ENCODE measurements around the gene ETHE1. TPM values are rescaled to one million over a fixed set of nuclear protein-coding genes. Genes with fewer than 3 reads are reported as not detected.

The ETHE1 gene
- total RNA-seq (61.3 TPM), polyA plus RNA-seq (ENCODE audit: insufficient read depth, low read depth, low replicate concordance) (81.8 TPM)
- long read RNA-seq, donor 1, transcript ETHE1-201 (7 exons, 963 nt), result major isoform, 6 of 20 reads
- long read RNA-seq, donor 1, partial matches to known transcripts, result 7 of 20 reads
- long read RNA-seq, donor 1, other reads (novel, unspliced or antisense), result 0 of 20 reads
- long read RNA-seq, donor 2, transcript ETHE1-201 (7 exons, 963 nt), result major isoform, 13 of 21 reads
- long read RNA-seq, donor 2, partial matches to known transcripts, result 5 of 21 reads
- long read RNA-seq, donor 2, other reads (novel, unspliced or antisense), result 0 of 21 reads
- long read RNA-seq, donor 3, transcript ETHE1-201 (7 exons, 963 nt), result major isoform, 12 of 26 reads
- long read RNA-seq, donor 3, partial matches to known transcripts, result 9 of 26 reads
- long read RNA-seq, donor 3, other reads (novel, unspliced or antisense), result 0 of 26 reads
- long read RNA-seq, donor 4, transcript ETHE1-201 (7 exons, 963 nt), result major isoform, 7 of 7 reads
- long read RNA-seq, donor 4, partial matches to known transcripts, result 0 of 7 reads
- long read RNA-seq, donor 4, other reads (novel, unspliced or antisense), result 0 of 7 reads
- long read RNA-seq, donor 5, result 0 reads
- long read RNA-seq, donor 6, transcript ETHE1-201 (7 exons, 963 nt), result major isoform, 19 of 40 reads
- long read RNA-seq, donor 6, partial matches to known transcripts, result 18 of 40 reads
- long read RNA-seq, donor 6, other reads (novel, unspliced or antisense), result 0 of 40 reads
- long read RNA-seq, donor 7, transcript ETHE1-201 (7 exons, 963 nt), result major isoform, 30 of 37 reads
- long read RNA-seq, donor 7, partial matches to known transcripts, result 3 of 37 reads
- long read RNA-seq, donor 7, other reads (novel, unspliced or antisense), result 3 of 37 reads
- long read RNA-seq, donor 8, transcript ETHE1-201 (7 exons, 963 nt), result major isoform, 16 of 19 reads
- long read RNA-seq, donor 8, partial matches to known transcripts, result 0 of 19 reads
- long read RNA-seq, donor 8, other reads (novel, unspliced or antisense), result 0 of 19 reads
- long read RNA-seq, donor 9, transcript ETHE1-201 (7 exons, 963 nt), result major isoform, 7 of 13 reads
- long read RNA-seq, donor 9, partial matches to known transcripts, result 5 of 13 reads
- long read RNA-seq, donor 9, other reads (novel, unspliced or antisense), result 0 of 13 reads
- long read RNA-seq, donor 10, transcript ETHE1-201 (7 exons, 963 nt), result major isoform, 10 of 20 reads
- long read RNA-seq, donor 10, partial matches to known transcripts, result 6 of 20 reads
- long read RNA-seq, donor 10, other reads (novel, unspliced or antisense), result 0 of 20 reads

DNA sequence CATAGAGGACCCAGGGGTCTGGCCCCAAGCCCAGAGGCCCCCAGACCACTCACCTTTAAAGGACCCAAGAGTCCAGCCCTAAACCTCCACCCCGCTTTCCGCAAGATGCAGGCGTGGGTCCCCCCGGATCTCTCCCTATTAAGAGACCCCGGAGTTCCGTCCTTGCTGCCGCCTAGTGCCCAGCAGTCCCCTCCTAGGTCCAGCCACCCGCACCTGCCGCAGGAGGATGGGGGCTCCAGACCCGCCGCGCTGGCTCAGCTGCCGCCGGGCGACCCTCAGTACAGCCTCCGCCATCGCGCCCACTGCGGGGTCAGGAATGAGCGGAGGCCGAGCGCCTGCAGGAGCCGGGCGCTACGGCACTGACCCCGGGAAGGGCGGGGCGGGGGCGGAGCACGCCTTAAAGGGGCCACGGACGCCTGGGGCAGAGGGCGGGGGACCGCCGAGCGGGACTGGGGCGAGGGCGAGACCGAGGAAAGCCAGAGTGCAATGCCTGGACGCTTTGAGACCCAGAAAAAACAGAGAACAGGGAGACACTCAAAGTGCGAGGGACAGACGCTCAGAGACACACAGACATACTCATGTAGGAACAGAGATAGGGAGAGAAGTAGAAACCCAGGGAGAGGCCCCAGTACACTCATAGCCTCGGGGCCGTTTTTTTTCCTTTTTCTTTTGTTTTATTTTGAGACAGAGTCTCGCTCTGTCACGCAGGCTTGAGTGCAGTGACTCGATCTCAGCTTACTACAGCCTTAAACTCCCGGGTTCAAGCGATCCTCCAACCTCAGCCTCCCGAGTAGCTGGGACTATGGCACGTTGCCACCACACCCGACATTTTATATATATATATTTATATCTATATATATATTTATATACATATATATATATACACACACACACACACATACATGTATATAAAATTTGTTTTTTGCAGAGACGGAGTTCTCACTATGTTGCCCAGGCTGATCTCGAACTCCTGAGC lies at the start of gene ETHE1:
ETHE1 (minus strand) TSS at position 318 of the 976 bp plus-strand sequence; CDS start at position 294, 24 bp downstream.
- intact Hi-C loops (cut with DNase I), result no loop called here
- Histone ChIP-seq H3K27me3 (ENCODE audit: control insufficient read depth, insufficient read depth, low read length) (no peaks in the 10 kb centered on the region), H3K9ac (ENCODE audit: low read length in 3 of 3) (peak within 1 kb of the TSS; percentile 57 to 90 (median 77)), H3K36me3 (ENCODE audit: control insufficient read depth in 2 of 3, insufficient read depth in 3 of 3, low read length in 3 of 3) (peaks cover 0 to 2% (median 0%) of the 10 kb centered on the region in 3 donors), H3K4me1 (ENCODE audit: control insufficient read depth in 2 of 3, insufficient read depth in 2 of 3, low read depth in 1 of 3, low read length in 3 of 3) (peaks cover 0 to 12% (median 10%) of the 10 kb centered on the region in 3 donors), H3K27ac (ENCODE audit: low read depth in 2 of 2, low read length in 2 of 2) (peak within 1 kb of the TSS; percentile 83 to 89), H3K9me3 (ENCODE audit: control insufficient read depth in 2 of 3, insufficient read depth in 1 of 3, low read length in 3 of 3) (no peaks in the 10 kb centered on the region), H3K4me3 (ENCODE audit: low read length in 3 of 3) (peak within 1 kb of the TSS; percentile 71 to 90 (median 88))
- DNase-seq, result peak; percentile 80 to 94 (median 86)
- no peak for FAIRE-seq
- TF ChIP-seq CTCF (IDR thresholded peaks at IDR 0.05; ENCODE audit: borderline replicate concordance, extremely low read depth, insufficient read depth), result no peak

DNA sequence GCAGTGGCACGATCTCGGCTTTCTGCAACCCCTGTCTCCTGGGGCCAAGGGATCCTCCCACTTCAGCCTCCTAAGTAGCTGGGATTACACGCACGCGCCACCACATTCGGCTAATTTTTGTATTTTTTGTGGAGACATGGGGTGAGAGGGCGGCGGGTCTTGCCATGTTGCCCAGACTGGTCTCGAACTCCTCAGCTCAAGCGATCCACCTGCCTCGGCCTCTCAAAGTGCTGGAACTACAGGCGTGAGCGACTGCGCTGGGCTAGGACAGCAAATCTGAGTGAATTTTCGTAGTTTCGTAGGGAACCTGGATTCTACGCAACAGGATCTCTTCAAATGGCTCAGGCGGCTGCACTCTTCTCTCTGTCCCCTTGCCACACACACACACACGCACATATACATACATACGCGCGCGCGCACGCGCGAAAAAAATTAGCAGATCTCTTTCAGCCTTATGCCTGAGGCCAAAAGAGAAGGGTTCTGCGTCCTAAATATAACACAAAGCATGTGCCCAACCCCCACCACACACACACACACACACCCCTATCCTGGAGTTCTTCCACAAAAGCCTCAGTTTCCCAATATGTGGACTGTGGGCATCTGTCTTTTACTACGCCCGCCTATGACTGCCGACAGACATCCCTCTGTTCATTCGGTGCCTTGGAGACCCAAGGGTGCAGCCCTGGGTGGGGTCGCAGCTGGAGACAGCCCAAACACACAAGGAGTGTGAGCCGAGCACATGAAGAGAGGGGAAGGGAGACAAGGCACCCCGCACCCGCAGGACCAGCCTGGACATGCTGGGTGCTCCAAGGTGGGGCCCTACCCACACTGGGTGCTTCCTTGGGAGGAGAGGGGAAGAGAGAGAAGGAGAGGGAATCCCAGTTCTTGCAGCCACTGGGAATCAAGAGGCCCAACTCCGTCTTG lies 49.2 kb upstream of the ETHE1 start:
- H3K36me3 ChIP-seq (ENCODE audit: control insufficient read depth in 2 of 3, insufficient read depth in 3 of 3, low read length in 3 of 3), result peaks cover 0 to 6% (median 0%) of the 10 kb centered on the region in 3 donors
- peak overlapping the region; percentile 23 to 62 (median 60) for H3K4me3 ChIP-seq (ENCODE audit: low read length in 3 of 3)
- peak overlapping the region in 1 of 2 donors; percentile 51 for H3K27ac ChIP-seq (ENCODE audit: low read depth in 2 of 2, low read length in 2 of 2)
- FAIRE-seq (no peak), DNase-seq (peak in 2 of 5 donors; percentile 74 to 76)
- H3K9ac ChIP-seq (ENCODE audit: low read length in 3 of 3), result peak overlapping the region in 1 of 3 donors; percentile 31
- H3K4me1 ChIP-seq (ENCODE audit: control insufficient read depth in 2 of 3, insufficient read depth in 2 of 3, low read depth in 1 of 3, low read length in 3 of 3), result peaks cover 0 to 16% (median 8%) of the 10 kb centered on the region in 3 donors
- no peaks in the 10 kb centered on the region for H3K27me3 ChIP-seq (ENCODE audit: control insufficient read depth, insufficient read depth, low read length)
- H3K9me3 ChIP-seq (ENCODE audit: control insufficient read depth in 2 of 3, insufficient read depth in 1 of 3, low read length in 3 of 3), result no peaks in the 10 kb centered on the region
- no peak for TF ChIP-seq CTCF (IDR thresholded peaks at IDR 0.05; ENCODE audit: borderline replicate concordance, extremely low read depth, insufficient read depth)
- intact Hi-C loops (cut with DNase I), result no loop called here

Measured in kidney (tissue), 22 donors.